ENCODE data around the gene RMND5A. TPM values are rescaled to one million over a fixed set of nuclear protein-coding genes. Genes with fewer than 3 reads are reported as not detected.
"Not testable (repeated sequence)": the region's sequence is repeated elsewhere in the genome, so short reads cannot be mapped to it uniquely, and the experiment has no call there.

RMND5A gene
- total RNA-seq, 1 experiment from 2014 or later: 34.1 TPM

DNA sequence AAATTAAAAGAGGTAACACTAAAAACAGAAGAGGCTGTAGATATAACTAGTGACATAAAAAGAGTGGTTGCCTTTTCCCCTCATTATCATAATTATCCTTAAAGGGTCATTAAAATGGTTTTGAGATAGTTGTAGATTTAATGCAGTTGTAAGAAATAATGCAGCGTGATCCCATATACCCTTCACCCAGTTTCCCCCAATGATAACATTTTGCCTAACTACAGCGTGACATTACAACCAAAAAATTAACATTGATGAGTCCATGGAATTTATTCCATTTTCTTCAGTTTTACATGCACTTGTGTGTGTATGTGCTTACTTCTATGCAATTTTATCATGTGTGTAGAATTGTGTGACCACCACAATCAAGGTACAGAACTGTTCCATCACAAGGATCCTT is 13.2 kb upstream of the RMND5A start:
- Histone ChIP-seq H3F3A (ENCODE audit: low read length, unreplicated experiment) (peaks cover 6% of the 10 kb centered on the region), H2AFZ (ENCODE audit: low read length) (no peak overlapping the region), H3K79me2 (ENCODE audit: low read length) (no peaks in the 10 kb centered on the region), H3K4me1 (ENCODE audit: insufficient read depth, low read length) (peaks cover 27% of the 10 kb centered on the region), H4K20me1 (ENCODE audit: low read length) (no peaks in the 10 kb centered on the region), H3K9me3 (ENCODE audit: low read length) (no peaks in the 10 kb centered on the region), H3K4me2 (ENCODE audit: low read length) (no peak overlapping the region), H3K36me3 (ENCODE audit: low read depth, low read length) (no peaks in the 10 kb centered on the region), H3K9ac (ENCODE audit: low read length) (no peak overlapping the region), H3K9me2 (replicated peaks; ENCODE audit: low read length) (no peaks in the 10 kb centered on the region), H3K27ac (ENCODE audit: low read length) (no peak overlapping the region), H3K27me3 (ENCODE audit: low read length) (no peaks in the 10 kb centered on the region), H3K4me3 (ENCODE audit: low read length) (no peak overlapping the region)
- no peak for ATAC-seq
- no peak for DNase-seq
- intact Hi-C loops (cut with micrococcal nuclease): no loop called here
- no peak for TF ChIP-seq EZH2phosphoT487 (IDR thresholded peaks at IDR 0.05; ENCODE audit: borderline replicate concordance, low read length)
- TF ChIP-seq EZH2 (IDR thresholded peaks at IDR 0.05; ENCODE audit: low read length, unreplicated experiment): no peak
- no peak for TF ChIP-seq CTCF (conservative IDR thresholded peaks at IDR 0.05; ENCODE audit: low read depth, low read length)
- ChIA-PET POLR2A (ENCODE audit: unreplicated experiment) (no interaction called here), CTCF (no interaction called here)
- no TSS peak for BruUV-seq (replicated peaks)

- ATAC-seq; intact Hi-C loops (cut with micrococcal nuclease); H4K20me1 ChIP-seq (ENCODE audit: low read length); H3K36me3 ChIP-seq (ENCODE audit: low read depth, low read length); H3K4me2 ChIP-seq (ENCODE audit: low read length); H2AFZ ChIP-seq (ENCODE audit: low read length); H3K4me3 ChIP-seq (ENCODE audit: low read length); H3K9ac ChIP-seq (ENCODE audit: low read length); H3K27ac ChIP-seq (ENCODE audit: low read length); BruUV-seq (replicated peaks); H3K79me2 ChIP-seq (ENCODE audit: low read length); CTCF ChIA-PET; DNase-seq; H3F3A ChIP-seq (ENCODE audit: low read length, unreplicated experiment); H3K27me3 ChIP-seq (ENCODE audit: low read length); H3K9me2 ChIP-seq (replicated peaks; ENCODE audit: low read length); H3K9me3 ChIP-seq (ENCODE audit: low read length); POLR2A ChIA-PET (ENCODE audit: unreplicated experiment): not testable (repeated sequence)
- H3K4me1 ChIP-seq (ENCODE audit: insufficient read depth, low read length): peaks cover 23% of the 10 kb centered on the region
Measured at GRCh38 chr2:86708126-86708525, 12.0 kb upstream of the RMND5A start.

DNA sequence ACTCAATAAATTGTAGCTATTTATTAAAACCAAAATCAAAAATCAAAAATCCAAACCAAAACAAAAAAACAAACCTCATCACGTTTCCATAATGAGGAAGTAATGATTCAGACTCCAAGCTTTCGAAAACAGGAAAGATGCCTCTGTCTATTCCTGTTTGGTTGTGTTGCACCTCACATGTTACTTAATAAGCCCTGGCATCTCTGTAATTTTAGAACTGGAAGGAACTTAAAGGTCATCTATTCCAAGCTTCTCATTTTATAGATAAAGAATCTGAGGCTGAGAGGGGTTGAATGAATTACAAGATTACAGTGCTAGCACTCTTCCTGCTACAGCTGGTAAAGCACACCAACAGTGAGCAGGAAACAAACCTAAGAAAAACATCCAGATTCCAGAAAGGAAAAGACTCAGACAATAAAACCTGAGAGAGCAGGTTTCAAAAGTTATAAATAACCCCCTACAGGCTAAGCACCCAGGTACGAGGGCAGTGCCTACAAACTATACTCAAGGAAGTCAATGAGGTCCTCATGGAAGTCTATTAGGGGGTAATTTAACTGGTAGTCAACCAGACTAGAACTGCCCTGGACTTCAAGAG is 5.4 kb upstream of the RMND5A start:
- POLR2A ChIA-PET (ENCODE audit: unreplicated experiment); H3K9me3 ChIP-seq (ENCODE audit: low read length); H3K4me1 ChIP-seq (ENCODE audit: insufficient read depth, low read length); H3K9me2 ChIP-seq (replicated peaks; ENCODE audit: low read length); CTCF ChIA-PET; H3K4me2 ChIP-seq (ENCODE audit: low read length); intact Hi-C loops (cut with micrococcal nuclease); DNase-seq; H3K27me3 ChIP-seq (ENCODE audit: low read length); H3F3A ChIP-seq (ENCODE audit: low read length, unreplicated experiment); H3K4me3 ChIP-seq (ENCODE audit: low read length); H2AFZ ChIP-seq (ENCODE audit: low read length); ATAC-seq; H4K20me1 ChIP-seq (ENCODE audit: low read length); H3K9ac ChIP-seq (ENCODE audit: low read length); H3K79me2 ChIP-seq (ENCODE audit: low read length); BruUV-seq (replicated peaks); H3K27ac ChIP-seq (ENCODE audit: low read length); H3K36me3 ChIP-seq (ENCODE audit: low read depth, low read length): not testable (repeated sequence)

DNA sequence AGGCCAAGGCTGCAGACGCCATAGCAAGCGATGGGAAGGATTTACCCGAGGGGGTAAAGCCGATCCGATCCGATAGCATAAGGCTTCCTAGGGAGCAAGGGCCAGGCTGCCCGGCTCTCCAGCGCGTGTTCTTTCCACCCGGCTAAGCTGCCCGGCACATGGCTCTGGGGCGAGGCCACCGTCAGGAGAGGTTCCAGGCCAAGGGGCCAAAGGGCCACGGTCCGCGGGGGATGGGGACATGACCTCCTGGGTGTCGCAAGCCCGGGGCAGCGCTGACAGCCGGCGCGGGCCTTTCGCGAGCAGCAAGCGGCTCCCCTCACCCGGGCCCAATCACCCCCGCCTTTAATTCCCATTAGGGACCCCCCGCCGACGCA is 841 bp upstream of the RMND5A start:
- H3K27me3 ChIP-seq (ENCODE audit: low read length); H3K4me1 ChIP-seq (ENCODE audit: insufficient read depth, low read length); BruUV-seq (replicated peaks); H3K27ac ChIP-seq (ENCODE audit: low read length); H4K20me1 ChIP-seq (ENCODE audit: low read length); H3K9me2 ChIP-seq (replicated peaks; ENCODE audit: low read length); H3F3A ChIP-seq (ENCODE audit: low read length, unreplicated experiment); H3K9me3 ChIP-seq (ENCODE audit: low read length); POLR2A ChIA-PET (ENCODE audit: unreplicated experiment); CTCF ChIA-PET; intact Hi-C loops (cut with micrococcal nuclease); H3K36me3 ChIP-seq (ENCODE audit: low read depth, low read length); DNase-seq: not testable (repeated sequence)
- peak; percentile 2 for ATAC-seq
- H3K4me2 ChIP-seq (ENCODE audit: low read length): peak overlapping the region; percentile 46; the same call in 1 of the 2 replicates
- peak overlapping the region; percentile 78 for H3K4me3 ChIP-seq (ENCODE audit: low read length)
- peaks cover 13% of the 10 kb centered on the region for H3K79me2 ChIP-seq (ENCODE audit: low read length)
- peak overlapping the region; percentile 65 for H3K9ac ChIP-seq (ENCODE audit: low read length)
- H2AFZ ChIP-seq (ENCODE audit: low read length): peak overlapping the region; percentile 64; the same call in 1 of the 2 replicates

- H3F3A ChIP-seq (ENCODE audit: low read length, unreplicated experiment); H3K9me3 ChIP-seq (ENCODE audit: low read length); POLR2A ChIA-PET (ENCODE audit: unreplicated experiment); CTCF ChIA-PET; H3K9me2 ChIP-seq (replicated peaks; ENCODE audit: low read length); H3K27me3 ChIP-seq (ENCODE audit: low read length); H3K4me1 ChIP-seq (ENCODE audit: insufficient read depth, low read length); H4K20me1 ChIP-seq (ENCODE audit: low read length); H3K27ac ChIP-seq (ENCODE audit: low read length); BruUV-seq (replicated peaks); intact Hi-C loops (cut with micrococcal nuclease); H3K36me3 ChIP-seq (ENCODE audit: low read depth, low read length): not testable (repeated sequence)
- Histone ChIP-seq H3K4me2 (ENCODE audit: low read length) (peak overlapping the region; percentile 87), H2AFZ (ENCODE audit: low read length) (0 out of 2 replicates have a peak overlapping the region, but pooled peaks have one; percentile 38), H3K4me3 (ENCODE audit: low read length) (peak overlapping the region; percentile 78), H3K79me2 (ENCODE audit: low read length) (peaks cover 13% of the 10 kb centered on the region), H3K9ac (ENCODE audit: low read length) (peak overlapping the region; percentile 71)
- peak; percentile 23 for ATAC-seq
- DNase-seq: peak; percentile 21
Measured at GRCh38 chr2:86720540-86721320, 639 bp downstream of the RMND5A start.
